Small intestine (tissue), 7 donors: ENCODE data around the gene ACSM2A. TPM values are rescaled to one million over a fixed set of nuclear protein-coding genes. Genes with fewer than 3 reads are reported as not detected.
A peak's percentile ranks its signal among the peaks of the same experiment; 100 is the strongest.
"Not testable (repeated sequence)": the region's sequence is repeated elsewhere in the genome, so short reads cannot be mapped to it uniquely, and the experiment has no call there.

ENCODE experiments used
- DNase-seq, 2 donors: peaks; one replicate each; pipeline versions ENCODE4 v3.0.0 to v3.0.0-alpha.2; 2013
- FAIRE-seq: peaks from 2 replicates; lab custom pipeline; 2012; peaks lifted over from hg19 to GRCh38; lab: Jason Lieb, UNC
- H3K27ac ChIP-seq, 3 donors: one replicate each; pipeline ENCODE4 v1.5.1; 2013; ENCODE audit warnings: low read length in 2 of 3, mild to moderate bottlenecking in 2 of 3, control low read depth in 1 of 3, inconsistent platforms in 1 of 3, low read depth in 1 of 3, moderate library complexity in 1 of 3
- H3K27me3 ChIP-seq, 3 donors: one replicate each; pipeline ENCODE4 v1.6.1; 2013; ENCODE audit warnings: low read length in 3 of 3, inconsistent platforms in 1 of 3; ENCODE audit not compliant: control insufficient read depth in 3 of 3, insufficient read depth in 3 of 3
- H3K36me3 ChIP-seq, 3 donors: one replicate each; pipeline ENCODE4 v1.6.1; 2013; ENCODE audit warnings: low read length in 3 of 3, inconsistent platforms in 1 of 3, low read depth in 1 of 3, mild to moderate bottlenecking in 1 of 3, moderate library complexity in 1 of 3; ENCODE audit not compliant: control insufficient read depth in 3 of 3, insufficient read depth in 2 of 3
- H3K4me1 ChIP-seq, 3 donors: one replicate each; pipeline ENCODE4 v1.6.1; 2013; ENCODE audit warnings: low read length in 2 of 3, inconsistent platforms in 1 of 3, low read depth in 1 of 3, mild to moderate bottlenecking in 1 of 3, moderate library complexity in 1 of 3; ENCODE audit not compliant: control insufficient read depth in 3 of 3, insufficient read depth in 2 of 3
- H3K4me3 ChIP-seq, 3 donors: one replicate each; pipeline ENCODE4 v1.5.1; 2013; ENCODE audit warnings: low read length in 3 of 3, control low read depth in 1 of 3, inconsistent platforms in 1 of 3, low read depth in 1 of 3, mild to moderate bottlenecking in 1 of 3, moderate library complexity in 1 of 3
- H3K9me3 ChIP-seq, 2 donors: one replicate each; pipeline ENCODE4 v1.6.1; 2013; ENCODE audit warnings: low read depth in 1 of 2, low read length in 1 of 2; ENCODE audit not compliant: control insufficient read depth in 2 of 2, insufficient read depth in 1 of 2
- WGBS, 3 donors: extraction: QIAGEN DNeasy Blood & Tissue Kit; methylation state at CpG; one replicate each; pipeline ENCODE4 v1.1.7; 2013; 5-methylcytosine and 5-hydroxymethylcytosine counted together
- polyA plus RNA-seq, 4 donors: library from polyadenylated mRNA; stranded (reverse) in 3 of 4; unstranded in 1 of 4; fragments of 200-250 nt in 3 of 4; fragments of 120-200 nt in 1 of 4; gene quantifications; one replicate each; pipeline versions ENCODE4 v1.2.1 to v1.2.3, GENCODE V29; 2013
- donor health status: healthy with polysubstance abuse.
- donor health status: control.
- donor health status: control.
- donor health status: Bipolar disorder and iron deficiency.
- donor health status: healthy.

The ACSM2A gene
- polyA plus RNA-seq, 4 donors = 0.07 TPM; not detected in 2

- not testable (repeated sequence) for H3K4me3 ChIP-seq, FAIRE-seq
These were observed 32.2 kb upstream of the ACSM2A start for GRCh38 chr16:20419093-20419492.

GRCh38 chr16:20421748-20422147 is 29.6 kb upstream of the ACSM2A start:
- not testable (repeated sequence) for H3K27me3 ChIP-seq, FAIRE-seq, H3K9me3 ChIP-seq, DNase-seq, H3K36me3 ChIP-seq, H3K4me1 ChIP-seq, H3K27ac ChIP-seq, H3K4me3 ChIP-seq
- 67 to 84% (median 77%) methylated on average over 2 of the region's 2 CpGs for WGBS, 3 donors

More at GRCh38 chr16:20419093-20419492, 32.2 kb upstream of the ACSM2A start:
- WGBS, 3 donors = 68 to 82% (median 75%) methylated on average over 8 of the region's 8 CpGs
- H3K9me3 ChIP-seq, H3K27me3 ChIP-seq, DNase-seq, H3K36me3 ChIP-seq, H3K4me1 ChIP-seq, H3K27ac ChIP-seq: not testable (repeated sequence)

- FAIRE-seq, H3K9me3 ChIP-seq: not testable (repeated sequence)
- WGBS, 3 donors = 88 to 93% (median 88%) methylated on average over 5 of the region's 5 CpGs
These were observed 27.6 kb upstream of the ACSM2A start for GRCh38 chr16:20423772-20424128.

DNA sequence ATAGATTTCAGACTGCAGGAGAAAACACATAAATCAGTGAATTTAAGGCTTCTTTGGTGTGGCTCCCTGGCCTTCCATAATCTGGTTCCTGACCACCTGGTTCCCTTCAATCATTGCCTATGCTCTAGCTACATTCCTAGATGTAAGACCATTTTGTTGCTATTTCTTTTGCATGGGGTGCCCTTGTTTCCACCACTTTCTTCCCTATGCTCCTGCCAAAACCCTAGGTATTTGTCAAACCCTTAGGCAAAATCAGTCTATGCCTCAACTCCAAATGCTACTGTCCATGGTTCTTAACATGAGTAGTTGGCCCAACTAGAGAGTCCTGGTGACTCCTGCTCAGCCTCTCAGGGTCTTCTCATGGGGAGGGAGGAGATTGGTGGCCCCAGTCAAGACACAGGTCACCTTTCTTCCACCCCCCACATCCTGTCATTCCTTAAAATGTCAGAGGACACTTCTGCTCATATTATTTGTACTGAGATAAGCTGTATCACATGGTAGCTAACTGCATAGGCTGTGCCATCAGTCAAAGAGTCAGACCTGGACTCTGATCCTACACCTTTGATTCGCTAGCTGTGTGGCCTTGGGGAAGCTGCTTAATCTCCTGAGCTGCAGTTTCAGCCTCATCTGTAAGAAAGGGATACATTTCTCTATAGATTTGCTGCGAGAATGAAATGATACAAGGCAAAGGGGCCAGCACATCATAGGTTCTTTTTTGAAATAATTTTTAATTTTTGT is 27.0 kb upstream of the ACSM2A start:
- FAIRE-seq (no peak), DNase-seq (peak; percentile 55 to 70)
- H3K9me3 ChIP-seq = peaks cover 0 to 5% of the 10 kb centered on the region in 2 donors
- H3K4me1 ChIP-seq = peaks cover 0 to 9% (median 0%) of the 10 kb centered on the region in 3 donors
- 23 to 54% (median 33%) methylated on average over 2 of the region's 2 CpGs for WGBS, 3 donors
- peak overlapping the region in 1 of 3 donors; percentile 56 for H3K27ac ChIP-seq
- no peaks in the 10 kb centered on the region for H3K36me3 ChIP-seq
- no peaks in the 10 kb centered on the region for H3K27me3 ChIP-seq
- no peak overlapping the region for H3K4me3 ChIP-seq

More at GRCh38 chr16:20423772-20424128, 27.6 kb upstream of the ACSM2A start:
- H3K27ac ChIP-seq, H3K36me3 ChIP-seq, DNase-seq, H3K27me3 ChIP-seq, H3K4me1 ChIP-seq, H3K4me3 ChIP-seq: not testable (repeated sequence)

DNA sequence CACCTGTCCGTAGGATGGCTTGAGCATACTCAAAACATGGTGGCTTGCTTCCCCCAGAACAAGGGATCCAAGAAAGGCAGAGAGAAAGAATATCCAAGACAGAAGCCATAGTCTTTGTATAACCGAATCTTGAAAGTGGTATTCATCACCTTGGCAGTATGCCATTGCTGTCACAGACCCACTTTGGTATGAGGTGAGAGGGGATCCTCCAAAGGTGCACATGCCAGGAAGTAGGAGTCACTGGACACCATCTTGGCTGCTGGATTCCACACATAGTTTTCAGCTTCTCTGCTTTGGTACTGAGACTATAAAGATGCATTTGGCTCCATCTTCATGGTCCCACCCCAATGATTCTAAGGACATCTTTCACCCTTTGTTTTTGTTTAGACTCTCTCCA is 23.9 kb upstream of the ACSM2A start:
- H3K36me3 ChIP-seq, H3K9me3 ChIP-seq, H3K27me3 ChIP-seq, H3K4me3 ChIP-seq, FAIRE-seq, H3K4me1 ChIP-seq, DNase-seq, H3K27ac ChIP-seq: not testable (repeated sequence)
- WGBS, 3 donors = 63 to 69% (median 64%) methylated on average over 2 of the region's 2 CpGs

DNA sequence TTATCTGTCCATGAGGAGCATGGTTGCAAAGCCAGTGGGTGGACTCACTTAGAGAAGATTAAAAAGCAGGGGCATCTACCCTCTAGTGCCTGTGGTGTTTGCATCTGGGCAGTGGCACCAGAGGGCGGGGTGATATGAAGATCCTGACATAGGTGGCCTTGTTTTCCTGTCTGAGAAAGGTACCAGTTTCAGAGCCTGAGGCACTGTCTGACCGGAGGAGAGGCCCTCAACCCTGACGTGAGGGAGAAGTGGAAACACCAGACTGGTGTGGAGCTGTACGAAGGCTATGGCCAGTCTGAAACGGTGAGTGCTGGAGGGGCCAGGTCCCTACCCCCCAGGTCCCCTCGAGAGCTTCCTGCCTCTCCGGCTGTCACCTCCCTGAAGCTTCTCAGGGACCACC is 21.8 kb upstream of the ACSM2A start:
- not testable (repeated sequence) for DNase-seq, H3K36me3 ChIP-seq, H3K4me3 ChIP-seq, H3K27me3 ChIP-seq, H3K9me3 ChIP-seq, H3K27ac ChIP-seq, H3K4me1 ChIP-seq, FAIRE-seq
- 78 to 88% (median 83%) methylated on average over 7 of the region's 7 CpGs for WGBS, 3 donors

GRCh38 chr16:20430480-20430879 is 20.8 kb upstream of the ACSM2A start:
- not testable (repeated sequence) for DNase-seq, H3K27ac ChIP-seq, H3K4me1 ChIP-seq, H3K27me3 ChIP-seq, FAIRE-seq, H3K9me3 ChIP-seq, H3K36me3 ChIP-seq, H3K4me3 ChIP-seq
- 72 to 90% (median 85%) methylated on average over 1 of the region's 1 CpG for WGBS, 3 donors

GRCh38 chr16:20430948-20431347 is 20.4 kb upstream of the ACSM2A start:
- no peak for FAIRE-seq
- WGBS, 3 donors = 74 to 79% (median 77%) methylated on average over 11 of the region's 11 CpGs
- no peaks in the 10 kb centered on the region for H3K27me3 ChIP-seq
- H3K27ac ChIP-seq = no peak overlapping the region
- H3K4me1 ChIP-seq = peaks cover 0 to 2% (median 0%) of the 10 kb centered on the region in 3 donors
- no peak for DNase-seq
- H3K36me3 ChIP-seq = no peaks in the 10 kb centered on the region
- no peaks in the 10 kb centered on the region for H3K9me3 ChIP-seq
- H3K4me3 ChIP-seq = no peak overlapping the region

- FAIRE-seq, H3K4me3 ChIP-seq, H3K4me1 ChIP-seq, H3K36me3 ChIP-seq, H3K9me3 ChIP-seq, H3K27ac ChIP-seq, DNase-seq, H3K27me3 ChIP-seq: not testable (repeated sequence)
- 69 to 80% methylated on average over 1 of the region's 2 CpGs; no CpG with 5 or more reads in 1 of the 3 donors for WGBS, 3 donors
These were observed 12.4 kb upstream of the ACSM2A start for GRCh38 chr16:20438950-20439349.
